K562 (cell line): Measurements from ENCODE around the gene TSSK2. TPM values are rescaled to one million over a fixed set of nuclear protein-coding genes. Genes with fewer than 3 reads are reported as not detected.

Experiments used
- CXXC5 ChIP-seq: fragments of 250-450 bp; sonication (Bioruptor Pico); IDR thresholded peaks from 2 replicates; pipeline ENCODE4 v1.8.0; 2022; ENCODE audit warnings: inconsistent platforms, mild to moderate bottlenecking, moderate library complexity
- HDAC6 ChIP-seq: IDR thresholded peaks from 2 replicates; pipeline ENCODE4 v1.6.1; 2012; ENCODE audit warnings: low read depth, mild to moderate bottlenecking, control low read depth, inconsistent platforms, low read length, moderate library complexity
- JUNB ChIP-seq: fragments of 450-650 bp; formaldehyde crosslinking; conservative IDR thresholded peaks from 2 replicates; pipeline ENCODE4 v1.4.0; 2020; ENCODE audit warnings: mild to moderate bottlenecking
- KAT7 ChIP-seq: sonication (generic); formaldehyde crosslinking; IDR thresholded peaks from 2 replicates; pipeline ENCODE4 v1.8.0; 2022; ENCODE audit warnings: missing genetic modification reagents, mild to moderate bottlenecking, borderline replicate concordance
- KLF1 ChIP-seq: fragments of 450-650 bp; IDR thresholded peaks from 2 replicates; pipeline ENCODE4 v1.6.1; 2016; ENCODE audit warnings: missing genetic modification characterization, missing compliant biosample characterization
- MEIS2 ChIP-seq: fragments of 450-650 bp; IDR thresholded peaks from 2 replicates; pipeline ENCODE4 v1.6.1; 2014; ENCODE audit warnings: mild to moderate bottlenecking; ENCODE audit not compliant: partially characterized antibody
- PHF20 ChIP-seq: fragments of 450-650 bp; IDR thresholded peaks from 2 replicates; pipeline ENCODE4 v1.6.1; 2018; ENCODE audit not compliant: partially characterized antibody
- ZNF384 ChIP-seq: IDR thresholded peaks from 2 replicates; pipeline ENCODE4 v1.6.1; 2012; ENCODE audit warnings: low read depth, low read length, improper control_type of control experiment
- ZNF57 ChIP-seq: fragments of 450-650 bp; formaldehyde crosslinking; IDR thresholded peaks from 2 replicates; pipeline ENCODE4 v1.4.0; 2020; ENCODE audit warnings: mild to moderate bottlenecking, moderate library complexity
- polyA plus RNA-seq, 8 experiments: library from polyadenylated mRNA; depleted of rRNA in 4 of 8; stranded (reverse) in 5 of 8; unstranded in 3 of 8; fragments of >200 nt; fragmentation: Nextera tagmentation in 2 of 8; fragmentation: Illumina TruSeq in 1 of 8; extraction: Ambion mirVana in 2 of 8; extraction: Trizol in 1 of 8; gene quantifications; 2 replicates each; pipeline versions ENCODE4 v1.2.1 to v1.2.3, GENCODE V29; 2011 to 2014; ENCODE audit warnings: inconsistent platforms in 1 of 8, missing spikeins in 1 of 8
- total RNA-seq, 7 experiments: library from RNA; depleted of rRNA in 6 of 7; stranded (reverse); fragments of >200 nt in 6 of 7; fragmentation: Illumina TruSeq in 2 of 7; extraction: Trizol in 2 of 7; gene quantifications; 2 replicates each; pipeline versions ENCODE4 v1.2.1 to v1.2.3, GENCODE V29; 2011 to 2021; ENCODE audit warnings: low replicate concordance in 1 of 7
- TF ChIP-seq, protein P1 (sequence below): conservative IDR thresholded peaks from 2 replicates; pipeline ENCODE4 v1.6.1; 2011; ENCODE audit warnings: low read depth, mild to moderate bottlenecking, low read length; ENCODE audit not compliant: control insufficient read depth
- TF ChIP-seq, protein P2 (sequence below): fragments of 150-350 bp; IDR thresholded peaks from 2 replicates; pipeline ENCODE4 v1.6.1; 2014; ENCODE audit warnings: low read depth, mild to moderate bottlenecking, low read length, borderline replicate concordance
- TF ChIP-seq, protein P3 (sequence below): fragments of 450-650 bp; IDR thresholded peaks from 2 replicates; pipeline ENCODE4 v1.6.1; 2016
- TF ChIP-seq, protein P4 (sequence below): fragments of 250-450 bp; sonication (Bioruptor Pico); IDR thresholded peaks from 2 replicates; pipeline ENCODE4 v1.5.0; 2021; ENCODE audit warnings: mild to moderate bottlenecking, borderline replicate concordance
- TF ChIP-seq, protein P5 (sequence below), 3 experiments: fragments of 200-800 bp in 1 of 3; fragments of 250-450 bp in 1 of 3; fragments of 450-650 bp in 1 of 3; sonication (Bioruptor Pico) in 1 of 3; sonication (Bioruptor generic) in 1 of 3; formaldehyde crosslinking in 1 of 3; IDR thresholded peaks; 2 replicates each; pipeline versions ENCODE4 v1.6.1 to v1.8.0; 2016 to 2022; ENCODE audit warnings: mild to moderate bottlenecking in 2 of 3, missing genetic modification characterization in 2 of 3, missing compliant biosample characterization in 1 of 3, moderate library complexity in 1 of 3

Gene TSSK2
- total and polyA plus RNA-seq, 9 of the 15 experiments (the other 6 are each of a cell fraction or from before 2014, with no cell fraction given): 0.04 TPM; not detected in 8

DNA sequence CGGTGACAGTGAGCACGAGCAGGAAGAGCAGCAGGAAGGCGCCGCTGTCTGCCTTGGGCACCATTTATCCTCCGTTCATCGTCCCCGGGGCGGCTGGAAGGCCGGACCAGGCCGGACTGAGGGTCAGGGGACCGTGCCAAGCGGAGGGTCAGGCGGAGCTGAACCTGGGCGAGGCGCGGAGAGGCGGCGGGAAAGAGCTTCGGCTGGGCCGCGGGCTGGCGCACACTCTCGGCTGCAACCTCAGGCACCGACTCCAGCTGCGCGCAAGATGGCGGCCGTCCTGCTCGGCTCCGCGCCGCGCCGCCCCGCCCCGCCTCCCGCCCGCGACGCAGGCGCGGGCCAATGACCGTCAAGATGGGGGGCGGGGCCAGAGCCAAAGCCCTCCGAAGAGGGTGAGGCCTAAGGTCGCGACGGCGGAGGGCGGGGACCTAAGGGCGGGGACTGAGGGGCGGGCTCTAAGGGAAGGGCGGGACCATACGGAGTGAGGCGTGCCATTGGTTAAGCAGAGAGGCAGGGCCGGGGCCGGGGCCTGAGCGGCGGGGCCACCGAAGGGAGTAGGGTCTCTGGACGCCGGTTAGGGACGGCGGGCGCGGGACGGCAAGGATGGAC, 8.9 kb upstream of the TSSK2 start, which contains the start of gene DGCR2 (continued):
- TF ChIP-seq, protein P1, sequence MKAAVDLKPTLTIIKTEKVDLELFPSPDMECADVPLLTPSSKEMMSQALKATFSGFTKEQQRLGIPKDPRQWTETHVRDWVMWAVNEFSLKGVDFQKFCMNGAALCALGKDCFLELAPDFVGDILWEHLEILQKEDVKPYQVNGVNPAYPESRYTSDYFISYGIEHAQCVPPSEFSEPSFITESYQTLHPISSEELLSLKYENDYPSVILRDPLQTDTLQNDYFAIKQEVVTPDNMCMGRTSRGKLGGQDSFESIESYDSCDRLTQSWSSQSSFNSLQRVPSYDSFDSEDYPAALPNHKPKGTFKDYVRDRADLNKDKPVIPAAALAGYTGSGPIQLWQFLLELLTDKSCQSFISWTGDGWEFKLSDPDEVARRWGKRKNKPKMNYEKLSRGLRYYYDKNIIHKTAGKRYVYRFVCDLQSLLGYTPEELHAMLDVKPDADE: peak; percentile 87
- peak; percentile 74; the same call in 1 of the 2 replicates for TF ChIP-seq ZNF57 (CRISPR knock-in tag)
- peak; percentile 98 for TF ChIP-seq CXXC5 (CRISPR knock-in tag)
- peak; percentile 88 for TF ChIP-seq PHF20
- peak; percentile 76 for TF ChIP-seq KLF1 (tag)
- TF ChIP-seq, protein P2, sequence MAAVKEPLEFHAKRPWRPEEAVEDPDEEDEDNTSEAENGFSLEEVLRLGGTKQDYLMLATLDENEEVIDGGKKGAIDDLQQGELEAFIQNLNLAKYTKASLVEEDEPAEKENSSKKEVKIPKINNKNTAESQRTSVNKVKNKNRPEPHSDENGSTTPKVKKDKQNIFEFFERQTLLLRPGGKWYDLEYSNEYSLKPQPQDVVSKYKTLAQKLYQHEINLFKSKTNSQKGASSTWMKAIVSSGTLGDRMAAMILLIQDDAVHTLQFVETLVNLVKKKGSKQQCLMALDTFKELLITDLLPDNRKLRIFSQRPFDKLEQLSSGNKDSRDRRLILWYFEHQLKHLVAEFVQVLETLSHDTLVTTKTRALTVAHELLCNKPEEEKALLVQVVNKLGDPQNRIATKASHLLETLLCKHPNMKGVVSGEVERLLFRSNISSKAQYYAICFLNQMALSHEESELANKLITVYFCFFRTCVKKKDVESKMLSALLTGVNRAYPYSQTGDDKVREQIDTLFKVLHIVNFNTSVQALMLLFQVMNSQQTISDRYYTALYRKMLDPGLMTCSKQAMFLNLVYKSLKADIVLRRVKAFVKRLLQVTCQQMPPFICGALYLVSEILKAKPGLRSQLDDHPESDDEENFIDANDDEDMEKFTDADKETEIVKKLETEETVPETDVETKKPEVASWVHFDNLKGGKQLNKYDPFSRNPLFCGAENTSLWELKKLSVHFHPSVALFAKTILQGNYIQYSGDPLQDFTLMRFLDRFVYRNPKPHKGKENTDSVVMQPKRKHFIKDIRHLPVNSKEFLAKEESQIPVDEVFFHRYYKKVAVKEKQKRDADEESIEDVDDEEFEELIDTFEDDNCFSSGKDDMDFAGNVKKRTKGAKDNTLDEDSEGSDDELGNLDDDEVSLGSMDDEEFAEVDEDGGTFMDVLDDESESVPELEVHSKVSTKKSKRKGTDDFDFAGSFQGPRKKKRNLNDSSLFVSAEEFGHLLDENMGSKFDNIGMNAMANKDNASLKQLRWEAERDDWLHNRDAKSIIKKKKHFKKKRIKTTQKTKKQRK: 0 out of 2 replicates have a peak, but pooled peaks have one; percentile 23
- 0 out of 2 replicates have a peak, but pooled peaks have one; percentile 15 for TF ChIP-seq ZNF384
- 0 out of 2 replicates have a peak, but pooled peaks have one; percentile 36 for TF ChIP-seq JUNB (CRISPR knock-in tag)
- TF ChIP-seq, protein P3, sequence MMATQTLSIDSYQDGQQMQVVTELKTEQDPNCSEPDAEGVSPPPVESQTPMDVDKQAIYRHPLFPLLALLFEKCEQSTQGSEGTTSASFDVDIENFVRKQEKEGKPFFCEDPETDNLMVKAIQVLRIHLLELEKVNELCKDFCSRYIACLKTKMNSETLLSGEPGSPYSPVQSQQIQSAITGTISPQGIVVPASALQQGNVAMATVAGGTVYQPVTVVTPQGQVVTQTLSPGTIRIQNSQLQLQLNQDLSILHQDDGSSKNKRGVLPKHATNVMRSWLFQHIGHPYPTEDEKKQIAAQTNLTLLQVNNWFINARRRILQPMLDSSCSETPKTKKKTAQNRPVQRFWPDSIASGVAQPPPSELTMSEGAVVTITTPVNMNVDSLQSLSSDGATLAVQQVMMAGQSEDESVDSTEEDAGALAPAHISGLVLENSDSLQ: peak; percentile 82
- TF ChIP-seq, protein P4, sequence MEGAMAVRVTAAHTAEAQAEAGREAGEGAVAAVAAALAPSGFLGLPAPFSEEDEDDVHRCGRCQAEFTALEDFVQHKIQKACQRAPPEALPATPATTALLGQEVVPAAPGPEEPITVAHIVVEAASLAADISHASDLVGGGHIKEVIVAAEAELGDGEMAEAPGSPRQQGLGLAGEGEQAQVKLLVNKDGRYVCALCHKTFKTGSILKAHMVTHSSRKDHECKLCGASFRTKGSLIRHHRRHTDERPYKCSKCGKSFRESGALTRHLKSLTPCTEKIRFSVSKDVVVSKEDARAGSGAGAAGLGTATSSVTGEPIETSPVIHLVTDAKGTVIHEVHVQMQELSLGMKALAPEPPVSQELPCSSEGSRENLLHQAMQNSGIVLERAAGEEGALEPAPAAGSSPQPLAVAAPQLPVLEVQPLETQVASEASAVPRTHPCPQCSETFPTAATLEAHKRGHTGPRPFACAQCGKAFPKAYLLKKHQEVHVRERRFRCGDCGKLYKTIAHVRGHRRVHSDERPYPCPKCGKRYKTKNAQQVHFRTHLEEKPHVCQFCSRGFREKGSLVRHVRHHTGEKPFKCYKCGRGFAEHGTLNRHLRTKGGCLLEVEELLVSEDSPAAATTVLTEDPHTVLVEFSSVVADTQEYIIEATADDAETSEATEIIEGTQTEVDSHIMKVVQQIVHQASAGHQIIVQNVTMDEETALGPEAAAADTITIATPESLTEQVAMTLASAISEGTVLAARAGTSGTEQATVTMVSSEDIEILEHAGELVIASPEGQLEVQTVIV (CRISPR knock-in tag): no peak
- TF ChIP-seq, protein P5, sequence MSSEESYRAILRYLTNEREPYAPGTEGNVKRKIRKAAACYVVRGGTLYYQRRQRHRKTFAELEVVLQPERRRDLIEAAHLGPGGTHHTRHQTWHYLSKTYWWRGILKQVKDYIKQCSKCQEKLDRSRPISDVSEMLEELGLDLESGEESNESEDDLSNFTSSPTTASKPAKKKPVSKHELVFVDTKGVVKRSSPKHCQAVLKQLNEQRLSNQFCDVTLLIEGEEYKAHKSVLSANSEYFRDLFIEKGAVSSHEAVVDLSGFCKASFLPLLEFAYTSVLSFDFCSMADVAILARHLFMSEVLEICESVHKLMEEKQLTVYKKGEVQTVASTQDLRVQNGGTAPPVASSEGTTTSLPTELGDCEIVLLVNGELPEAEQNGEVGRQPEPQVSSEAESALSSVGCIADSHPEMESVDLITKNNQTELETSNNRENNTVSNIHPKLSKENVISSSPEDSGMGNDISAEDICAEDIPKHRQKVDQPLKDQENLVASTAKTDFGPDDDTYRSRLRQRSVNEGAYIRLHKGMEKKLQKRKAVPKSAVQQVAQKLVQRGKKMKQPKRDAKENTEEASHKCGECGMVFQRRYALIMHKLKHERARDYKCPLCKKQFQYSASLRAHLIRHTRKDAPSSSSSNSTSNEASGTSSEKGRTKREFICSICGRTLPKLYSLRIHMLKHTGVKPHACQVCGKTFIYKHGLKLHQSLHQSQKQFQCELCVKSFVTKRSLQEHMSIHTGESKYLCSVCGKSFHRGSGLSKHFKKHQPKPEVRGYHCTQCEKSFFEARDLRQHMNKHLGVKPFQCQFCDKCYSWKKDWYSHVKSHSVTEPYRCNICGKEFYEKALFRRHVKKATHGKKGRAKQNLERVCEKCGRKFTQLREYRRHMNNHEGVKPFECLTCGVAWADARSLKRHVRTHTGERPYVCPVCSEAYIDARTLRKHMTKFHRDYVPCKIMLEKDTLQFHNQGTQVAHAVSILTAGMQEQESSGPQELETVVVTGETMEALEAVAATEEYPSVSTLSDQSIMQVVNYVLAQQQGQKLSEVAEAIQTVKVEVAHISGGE (CRISPR knock-in tag; IDR thresholded peaks at IDR 0.05): peak in 1 of 3 experiments; percentile 44; a peak in 1 of 6 replicates
- TF ChIP-seq MEIS2: peak; percentile 81
- TF ChIP-seq HDAC6: peak; percentile 81; the same call in 1 of the 2 replicates
- no peak for TF ChIP-seq KAT7 (CRISPR knock-in tag)
